ENCODE measurements around the gene ANGPTL2.

GRCh38 chr9:127136880-127137639 is 14.6 kb upstream of the ANGPTL2 start:
- TF ChIP-seq, protein P1, sequence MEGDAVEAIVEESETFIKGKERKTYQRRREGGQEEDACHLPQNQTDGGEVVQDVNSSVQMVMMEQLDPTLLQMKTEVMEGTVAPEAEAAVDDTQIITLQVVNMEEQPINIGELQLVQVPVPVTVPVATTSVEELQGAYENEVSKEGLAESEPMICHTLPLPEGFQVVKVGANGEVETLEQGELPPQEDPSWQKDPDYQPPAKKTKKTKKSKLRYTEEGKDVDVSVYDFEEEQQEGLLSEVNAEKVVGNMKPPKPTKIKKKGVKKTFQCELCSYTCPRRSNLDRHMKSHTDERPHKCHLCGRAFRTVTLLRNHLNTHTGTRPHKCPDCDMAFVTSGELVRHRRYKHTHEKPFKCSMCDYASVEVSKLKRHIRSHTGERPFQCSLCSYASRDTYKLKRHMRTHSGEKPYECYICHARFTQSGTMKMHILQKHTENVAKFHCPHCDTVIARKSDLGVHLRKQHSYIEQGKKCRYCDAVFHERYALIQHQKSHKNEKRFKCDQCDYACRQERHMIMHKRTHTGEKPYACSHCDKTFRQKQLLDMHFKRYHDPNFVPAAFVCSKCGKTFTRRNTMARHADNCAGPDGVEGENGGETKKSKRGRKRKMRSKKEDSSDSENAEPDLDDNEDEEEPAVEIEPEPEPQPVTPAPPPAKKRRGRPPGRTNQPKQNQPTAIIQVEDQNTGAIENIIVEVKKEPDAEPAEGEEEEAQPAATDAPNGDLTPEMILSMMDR (IDR thresholded peaks at IDR 0.05 in 4 of 5, conservative IDR thresholded peaks at IDR 0.05 in 1 of 5): no peak
- no peak for TF ChIP-seq POLR2A (IDR thresholded peaks at IDR 0.05)

Data from gastrocnemius medialis (tissue), 4 donors.